ENCODE results near the gene PHACTR3.

DNA sequence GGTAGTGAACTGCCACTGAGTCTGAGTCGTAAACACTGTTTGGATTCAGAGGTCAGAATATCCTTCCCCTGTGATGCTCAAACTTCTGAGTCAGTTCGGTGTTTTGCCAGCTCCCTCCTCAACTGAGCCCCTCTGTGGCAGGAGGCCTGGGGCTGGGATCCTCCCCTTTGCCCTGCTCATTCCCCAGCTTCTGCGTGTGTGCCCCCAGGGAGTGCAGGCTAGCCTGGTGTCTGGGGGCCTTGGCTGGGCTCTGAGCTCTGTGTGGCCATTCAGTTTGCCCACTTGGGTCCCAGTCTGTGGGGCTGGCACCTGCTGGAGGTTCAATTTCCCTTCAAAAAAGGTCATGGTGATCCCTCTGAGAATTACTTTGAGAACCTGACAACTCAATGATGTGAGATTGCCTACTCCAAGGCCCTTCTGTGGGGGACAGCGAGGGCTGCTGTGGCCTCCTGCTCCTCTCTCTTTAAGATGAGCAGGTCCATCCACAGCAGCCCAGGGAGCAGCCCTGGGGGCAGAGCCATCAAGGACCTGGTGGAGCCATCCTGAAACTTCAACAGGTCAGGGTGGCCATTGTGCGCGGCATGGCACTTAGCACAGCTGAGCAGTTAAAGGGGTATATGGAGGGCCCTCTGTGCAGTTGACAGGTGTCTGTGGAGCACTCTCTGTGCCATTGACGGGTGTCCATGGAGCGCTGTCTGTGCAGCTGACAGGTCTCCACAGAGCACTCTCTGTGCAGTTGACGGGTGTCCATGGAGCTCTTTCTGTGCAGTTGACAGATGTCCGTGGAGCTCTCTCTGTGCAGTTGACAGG lies 181.9 kb downstream of the PHACTR3 start:
- TF ChIP-seq, protein P1, sequence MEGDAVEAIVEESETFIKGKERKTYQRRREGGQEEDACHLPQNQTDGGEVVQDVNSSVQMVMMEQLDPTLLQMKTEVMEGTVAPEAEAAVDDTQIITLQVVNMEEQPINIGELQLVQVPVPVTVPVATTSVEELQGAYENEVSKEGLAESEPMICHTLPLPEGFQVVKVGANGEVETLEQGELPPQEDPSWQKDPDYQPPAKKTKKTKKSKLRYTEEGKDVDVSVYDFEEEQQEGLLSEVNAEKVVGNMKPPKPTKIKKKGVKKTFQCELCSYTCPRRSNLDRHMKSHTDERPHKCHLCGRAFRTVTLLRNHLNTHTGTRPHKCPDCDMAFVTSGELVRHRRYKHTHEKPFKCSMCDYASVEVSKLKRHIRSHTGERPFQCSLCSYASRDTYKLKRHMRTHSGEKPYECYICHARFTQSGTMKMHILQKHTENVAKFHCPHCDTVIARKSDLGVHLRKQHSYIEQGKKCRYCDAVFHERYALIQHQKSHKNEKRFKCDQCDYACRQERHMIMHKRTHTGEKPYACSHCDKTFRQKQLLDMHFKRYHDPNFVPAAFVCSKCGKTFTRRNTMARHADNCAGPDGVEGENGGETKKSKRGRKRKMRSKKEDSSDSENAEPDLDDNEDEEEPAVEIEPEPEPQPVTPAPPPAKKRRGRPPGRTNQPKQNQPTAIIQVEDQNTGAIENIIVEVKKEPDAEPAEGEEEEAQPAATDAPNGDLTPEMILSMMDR (conservative IDR thresholded peaks at IDR 0.05 in 1 of 2, IDR thresholded peaks at IDR 0.05 in 1 of 2; ENCODE audit: low read depth in 1 of 2, low read length in 2 of 2): no peak
- no peak for TF ChIP-seq EZH2 (IDR thresholded peaks at IDR 0.05; ENCODE audit: low read length, missing control alignments)
